ENCODE measurements around the gene SKAP2. TPM values are rescaled to one million over a fixed set of nuclear protein-coding genes. Genes with fewer than 3 reads are reported as not detected.

SKAP2 gene
- total RNA-seq, 1 experiment from 2014 or later = 3.2 TPM

GRCh38 chr7:26729150-26729775 is 135.1 kb downstream of the SKAP2 start:
- Histone ChIP-seq H4K8ac (replicated peaks; ENCODE audit: insufficient read length, low read depth, low read length) (no peak overlapping the region), H3K4ac (ENCODE audit: low read depth, low read length) (no peak overlapping the region), H3K23ac (ENCODE audit: insufficient read length, low read depth, low read length) (no peak overlapping the region), H3K27me3 (ENCODE audit: insufficient read depth, low read length) (no peaks in the 10 kb centered on the region), H2BK20ac (ENCODE audit: low read depth, low read length, poor library complexity, severe bottlenecking) (no peak overlapping the region), H3K79me2 (ENCODE audit: insufficient read depth, low read length) (no peaks in the 10 kb centered on the region), H2BK15ac (ENCODE audit: low read depth, low read length) (no peak overlapping the region), H3K56ac (ENCODE audit: insufficient read length, low read depth, low read length) (no peak overlapping the region), H2BK5ac (ENCODE audit: insufficient read length, low read length) (no peak overlapping the region), H3K18ac (ENCODE audit: insufficient read length, low read depth, low read length) (no peak overlapping the region), H3T11ph (ENCODE audit: low read length) (no peak overlapping the region), H2BK120ac (ENCODE audit: low read depth, low read length, poor library complexity, severe bottlenecking) (no peak overlapping the region), H3K79me1 (ENCODE audit: insufficient read depth, low read depth, low read length, poor library complexity, severe bottlenecking) (no peaks in the 10 kb centered on the region), H3K23me2 (ENCODE audit: insufficient read length, low read depth, low read length, poor library complexity, severe bottlenecking) (no peaks in the 10 kb centered on the region), H2BK12ac (ENCODE audit: insufficient read length, low read depth, low read length) (no peak overlapping the region), H2AFZ (ENCODE audit: low read length) (no peak overlapping the region), H3K14ac (ENCODE audit: insufficient read depth, low read length) (no peak overlapping the region), H3K4me2 (ENCODE audit: insufficient read depth, insufficient read length, low read length) (no peak overlapping the region), H3K4me1 (ENCODE audit: insufficient read depth, low read length) (no peaks in the 10 kb centered on the region), H4K91ac (ENCODE audit: insufficient read length, low read depth, low read length) (no peak overlapping the region), H2AK5ac (ENCODE audit: insufficient read length, low read length) (no peak overlapping the region), H3K9me3 (ENCODE audit: control insufficient read depth, low read depth, low read length) (no peaks in the 10 kb centered on the region), H4K5ac (ENCODE audit: insufficient read length, low read depth, low read length) (no peak overlapping the region), H4K20me1 (ENCODE audit: control insufficient read depth, insufficient read depth, insufficient read length) (no peaks in the 10 kb centered on the region), H3K9ac (ENCODE audit: extremely low read depth, insufficient read length, low read length) (no peak overlapping the region), H3K27ac (ENCODE audit: insufficient read length, low read depth, low read length) (no peak overlapping the region)
- TF ChIP-seq CTCF (conservative IDR thresholded peaks at IDR 0.05) = no peak
- H3K27me3 Mint-ChIP-seq (ENCODE audit: low read depth) = no peaks in the 10 kb centered on the region; the same call in 1 of the 2 replicates
- no CpG with 5 or more reads among the region's 2 CpGs for WGBS (ENCODE audit: extremely low coverage, insufficient read length, low lambda C conversion rate)
- no peak for DNase-seq
- no peaks in the 10 kb centered on the region for H3K9me3 Mint-ChIP-seq
- H3K4me1 Mint-ChIP-seq = no peaks in the 10 kb centered on the region
- H3K36me3 Mint-ChIP-seq (ENCODE audit: insufficient read depth in 1 of 3, low read depth in 3 of 3) = no peaks in the 10 kb centered on the region
- H3K4me3 Mint-ChIP-seq = no peak overlapping the region
- no peak overlapping the region for H3K27ac Mint-ChIP-seq

All from H9 (cell line).